Measurements from ENCODE around the gene C2CD3.

Gene C2CD3

GRCh38 chr11:74170694-74171629, at the start of gene C2CD3, which contains the start of gene PPME1:
C2CD3 (minus strand) TSS chr11:74171002; CDS start chr11:74170792, 210 bp downstream.
PPME1 (plus strand) TSS chr11:74171289; CDS start chr11:74171422, 133 bp downstream.
- DNase-seq (ENCODE audit: low spot score), result peak; percentile 99

- DNase-seq (ENCODE audit: low spot score), result no peak
Measured at GRCh38 chr11:74220376-74220775, 49.6 kb upstream of the C2CD3 start.

- no peak for DNase-seq (ENCODE audit: low spot score)
Measured at GRCh38 chr11:74212533-74212932, 41.7 kb upstream of the C2CD3 start.

GRCh38 chr11:74208507-74208906, 37.7 kb upstream of the C2CD3 start:
- no peak for DNase-seq (ENCODE audit: low spot score)

- DNase-seq (ENCODE audit: low spot score), result no peak
Measured at GRCh38 chr11:74206746-74207145, 35.9 kb upstream of the C2CD3 start.

- no peak for DNase-seq (ENCODE audit: low spot score)
Measured at GRCh38 chr11:74205181-74205580, 34.4 kb upstream of the C2CD3 start.

- DNase-seq (ENCODE audit: low spot score), result no peak
Measured at GRCh38 chr11:74204701-74205100, 33.9 kb upstream of the C2CD3 start.

GRCh38 chr11:74203966-74204365, 33.2 kb upstream of the C2CD3 start:
- DNase-seq (ENCODE audit: low spot score), result no peak

- no peak for DNase-seq (ENCODE audit: low spot score)
Measured at GRCh38 chr11:74196781-74197486, 26.1 kb upstream of the C2CD3 start.

- no peak for DNase-seq (ENCODE audit: low spot score)
Measured at GRCh38 chr11:74195828-74196227, 25.0 kb upstream of the C2CD3 start.

- DNase-seq (ENCODE audit: low spot score), result no peak
Measured at GRCh38 chr11:74185695-74186094, 14.9 kb upstream of the C2CD3 start.

- no peak for DNase-seq (ENCODE audit: low spot score)
Measured at GRCh38 chr11:74185285-74185684, 14.5 kb upstream of the C2CD3 start.

- no peak for DNase-seq (ENCODE audit: low spot score)
Measured at GRCh38 chr11:74182635-74183034, 11.8 kb upstream of the C2CD3 start.

GRCh38 chr11:74179234-74180052, 8.6 kb upstream of the C2CD3 start:
- peak; percentile 14 for DNase-seq (ENCODE audit: low spot score)

GRCh38 chr11:74175920-74176319, 5.1 kb upstream of the C2CD3 start:
- no peak for DNase-seq (ENCODE audit: low spot score)

GRCh38 chr11:74171997-74172396, 1.2 kb upstream of the C2CD3 start:
- DNase-seq (ENCODE audit: low spot score), result no peak

GRCh38 chr11:74171630-74171968, 797 bp upstream of the C2CD3 start:
- no peak for DNase-seq (ENCODE audit: low spot score)

- DNase-seq (ENCODE audit: low spot score), result no peak
Measured at GRCh38 chr11:74169738-74170458, 904 bp downstream of the C2CD3 start.

GRCh38 chr11:74168838-74169237, 2.0 kb downstream of the C2CD3 start:
- DNase-seq (ENCODE audit: low spot score), result no peak

GRCh38 chr11:74162681-74163467, 7.9 kb downstream of the C2CD3 start:
- DNase-seq (ENCODE audit: low spot score), result no peak

GRCh38 chr11:74159642-74160041, 11.2 kb downstream of the C2CD3 start:
- no peak for DNase-seq (ENCODE audit: low spot score)

Data from Ammon's horn (tissue), 1 donor.